Aorta (tissue), 5 donors: ENCODE data around the gene CTF1. TPM values are rescaled to one million over a fixed set of nuclear protein-coding genes. Genes with fewer than 3 reads are reported as not detected.
A peak's percentile ranks its signal among the peaks of the same experiment; 100 is the strongest.

ENCODE experiments used
- ATAC-seq: fragments of 200-7000 bp; cut with Tn5 transposase; one replicate; pipeline ENCODE4 v1.9.1; 2022; ENCODE audit warnings: moderate library complexity; ENCODE audit not compliant: low FRiP score
- DNase-seq, 2 donors: peaks; one replicate each; pipeline ENCODE4 v3.0.0-alpha.2; 2020
- H3K27ac ChIP-seq, 2 donors: one replicate each; pipeline ENCODE4 v1.5.1; 2013; ENCODE audit warnings: low read length in 2 of 2, mild to moderate bottlenecking in 2 of 2, moderate library complexity in 2 of 2, control low read depth in 1 of 2, inconsistent platforms in 1 of 2, low read depth in 1 of 2
- H3K27me3 ChIP-seq, 2 donors: one replicate each; pipeline ENCODE4 v1.6.1; 2013; ENCODE audit warnings: control low read depth in 1 of 2, low read length in 1 of 2, mild to moderate bottlenecking in 1 of 2, moderate library complexity in 1 of 2; ENCODE audit not compliant: insufficient read depth in 2 of 2, control insufficient read depth in 1 of 2
- H3K36me3 ChIP-seq, 2 donors: one replicate each; pipeline ENCODE4 v1.6.1; 2013; ENCODE audit warnings: control low read depth in 1 of 2, low read length in 1 of 2, mild to moderate bottlenecking in 1 of 2; ENCODE audit not compliant: insufficient read depth in 2 of 2, control insufficient read depth in 1 of 2
- H3K4me1 ChIP-seq, 2 donors: one replicate each; pipeline ENCODE4 v1.6.1; 2013; ENCODE audit warnings: low read length in 2 of 2, control low read depth in 1 of 2, mild to moderate bottlenecking in 1 of 2, moderate library complexity in 1 of 2; ENCODE audit not compliant: insufficient read depth in 2 of 2, control insufficient read depth in 1 of 2
- H3K4me3 ChIP-seq, 2 donors: one replicate each; pipeline ENCODE4 v1.5.1; 2013; ENCODE audit warnings: low read length in 2 of 2, control low read depth in 1 of 2, mild to moderate bottlenecking in 1 of 2
- H3K9me3 ChIP-seq: one replicate; pipeline ENCODE4 v1.6.1; 2013; ENCODE audit warnings: mild to moderate bottlenecking, low read length; ENCODE audit not compliant: control insufficient read depth
- WGBS, 2 donors: extraction: QIAGEN DNeasy Blood & Tissue Kit; methylation state at CpG; one replicate each; pipeline ENCODE4 v1.1.7; 2013; 5-methylcytosine and 5-hydroxymethylcytosine counted together
- intact Hi-C, 2 donors: fragments of 100-400 bp; cut with DNase I; formaldehyde crosslinking; loops; one replicate each; pipeline versions ENCODE4 v1.14.2 to v1.15.0; 2022
- microRNA-seq, 2 donors: library from miRNA; unstranded; fragments of <30 nt; microRNA quantifications; one replicate each; pipeline ENCODE4 v1.2.0, GENCODE V29; 2020
- polyA plus RNA-seq, 2 donors: library from polyadenylated mRNA; stranded (reverse); fragments of 200-250 nt; gene quantifications; one replicate each; pipeline ENCODE4 v1.2.3, GENCODE V29; 2013
- total RNA-seq, 2 donors: library from RNA; stranded (reverse); fragmentation: NEBNext Ultra II Directional; extraction: Animal tissue kit (Norgen Biotek cat#: 25700); gene quantifications; one replicate each; pipeline ENCODE4 v1.2.1, GENCODE V29; 2021
- donor health status: healthy with polysubstance abuse.
- donor health status: Bipolar disorder and iron deficiency.
- donor health status: DM: no; HTN: no; CAD: no.
- donor health status: DM: no; HTN: no; CAD: no.
- donor health status: DM: yes; HTN: yes; CAD: no.

CTF1 gene
- total and polyA plus RNA-seq, 4 donors: 6.2 to 7.9 (median 6.8) TPM

DNA sequence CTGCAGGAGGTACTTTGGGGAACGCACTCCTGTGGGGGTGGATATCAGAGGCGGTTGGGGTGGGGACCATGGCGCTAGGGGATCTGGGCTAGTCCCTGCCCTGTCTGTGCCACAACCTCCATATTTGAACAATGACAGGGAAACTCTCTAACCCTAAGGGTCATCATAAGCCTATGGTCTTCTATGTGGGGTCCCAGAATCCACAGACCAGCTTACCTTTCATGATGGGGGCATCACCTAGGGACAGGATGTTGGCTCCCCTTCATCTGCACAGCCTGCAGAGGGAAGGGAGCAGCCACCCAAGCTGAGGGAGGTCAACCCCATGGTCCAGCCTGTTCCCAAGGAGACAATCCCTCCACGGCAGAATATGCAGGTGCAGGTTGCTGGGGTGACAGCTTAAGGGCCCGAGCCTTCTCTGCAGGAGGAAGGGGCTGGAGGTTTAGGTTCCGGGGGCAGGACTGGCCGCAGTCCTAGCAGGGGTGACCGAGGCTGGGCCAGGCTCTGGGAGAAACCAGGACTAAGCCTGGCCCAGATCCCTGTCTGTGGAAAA, 54.2 kb downstream of the CTF1 start:
- no peaks in the 10 kb centered on the region for H3K27me3 ChIP-seq
- no peaks in the 10 kb centered on the region for H3K4me1 ChIP-seq
- ATAC-seq (no peak), DNase-seq (no peak)
- no peak overlapping the region for H3K4me3 ChIP-seq
- H3K9me3 ChIP-seq: no peaks in the 10 kb centered on the region
- H3K27ac ChIP-seq: no peak overlapping the region
- intact Hi-C loops: loop anchor here in 1 of 2 donors (10.0 kb wide), 1 partner anchor 124 kb away; the partner anchor contains the start of genes ZNF646 and ZNF668
- peaks cover 0 to 3% of the 10 kb centered on the region in 2 donors for H3K36me3 ChIP-seq
- 75 to 79% methylated on average over 8 of the region's 8 CpGs for WGBS, 2 donors

DNA sequence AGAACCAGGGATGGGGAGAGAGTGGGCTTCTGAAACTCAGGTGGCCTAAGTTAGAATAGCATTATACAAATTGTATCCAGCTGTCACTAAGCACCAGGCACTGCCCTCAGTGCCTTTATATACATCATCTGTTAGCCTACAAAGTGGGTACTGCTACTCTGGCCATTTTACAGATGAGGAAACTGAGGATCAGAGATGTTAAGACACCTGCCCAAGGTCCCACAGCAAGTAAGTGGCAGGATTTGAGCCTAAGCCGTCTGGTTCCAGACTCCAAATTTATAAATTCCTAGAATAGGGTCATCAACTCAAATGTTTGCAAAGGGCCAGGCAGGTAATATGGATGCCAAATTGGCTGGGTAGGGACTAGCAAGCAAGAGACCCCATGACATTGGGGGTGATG, 54.8 kb downstream of the CTF1 start:
- Histone ChIP-seq H3K9me3 (no peaks in the 10 kb centered on the region), H3K4me3 (no peak overlapping the region), H3K27me3 (no peaks in the 10 kb centered on the region), H3K4me1 (no peaks in the 10 kb centered on the region), H3K36me3 (peaks cover 0 to 3% of the 10 kb centered on the region in 2 donors), H3K27ac (peak overlapping the region in 1 of 2 donors; percentile 34)
- intact Hi-C loops: loop anchor here in 1 of 2 donors (10.0 kb wide), 1 partner anchor 124 kb away; the partner anchor contains the start of genes ZNF646 and ZNF668
- ATAC-seq: no peak
- DNase-seq: no peak
- WGBS, 2 donors: 7 to 10% methylated on average over 1 of the region's 1 CpG

DNA sequence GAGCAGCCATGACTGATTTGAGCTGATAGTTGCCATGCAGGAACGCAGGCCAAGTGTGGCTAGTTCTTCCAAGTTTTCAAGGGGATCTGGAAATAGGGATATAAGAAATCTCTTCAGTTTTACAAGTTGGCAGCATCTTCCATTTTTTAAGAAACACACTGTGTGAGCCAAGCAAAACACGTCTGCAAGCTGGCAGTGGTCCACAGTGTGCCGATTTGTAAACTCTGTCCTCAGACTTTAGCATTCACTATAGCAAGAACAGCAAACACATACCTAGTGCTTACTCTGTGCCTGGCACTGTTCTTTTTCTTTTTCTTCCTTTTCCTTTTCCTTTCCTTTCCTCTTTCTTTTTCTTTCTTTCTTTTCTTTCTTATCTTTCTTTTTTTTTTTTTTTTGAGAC, 55.3 kb downstream of the CTF1 start:
- Histone ChIP-seq H3K36me3 (peaks cover 0 to 2% of the 10 kb centered on the region in 2 donors), H3K4me1 (no peaks in the 10 kb centered on the region), H3K27ac (no peak overlapping the region), H3K4me3 (no peak overlapping the region), H3K9me3 (no peaks in the 10 kb centered on the region), H3K27me3 (no peaks in the 10 kb centered on the region)
- DNase-seq (peak; percentile 88 to 92), ATAC-seq (no peak)
- intact Hi-C loops: loop anchor here in 1 of 2 donors (10.0 kb wide), 1 partner anchor 123 kb away; the partner anchor contains the start of genes ZNF646 and ZNF668
- WGBS, 2 donors: 3 to 4% methylated on average over 3 of the region's 3 CpGs

DNA sequence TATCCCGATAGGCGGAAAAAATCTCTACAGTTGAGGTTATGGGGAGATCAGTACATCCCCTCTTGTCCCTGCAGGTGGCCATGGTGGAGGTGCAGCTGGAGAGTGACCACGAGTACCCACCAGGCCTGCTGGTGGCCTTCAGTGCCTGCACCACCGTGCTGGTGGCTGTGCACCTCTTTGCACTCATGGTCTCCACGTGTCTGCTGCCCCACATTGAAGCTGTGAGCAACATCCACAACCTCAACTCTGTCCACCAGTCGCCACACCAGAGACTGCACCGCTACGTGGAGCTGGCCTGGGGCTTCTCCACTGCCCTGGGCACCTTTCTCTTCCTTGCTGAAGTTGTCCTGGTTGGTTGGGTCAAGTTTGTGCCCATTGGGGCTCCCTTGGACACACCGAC, 56.7 kb downstream of the CTF1 start:
- ATAC-seq (no peak), DNase-seq (no peak)
- Histone ChIP-seq H3K4me3 (no peak overlapping the region), H3K27me3 (no peaks in the 10 kb centered on the region), H3K36me3 (no peaks in the 10 kb centered on the region), H3K27ac (no peak overlapping the region), H3K4me1 (no peaks in the 10 kb centered on the region), H3K9me3 (no peaks in the 10 kb centered on the region)
- intact Hi-C loops: loop anchor here in 1 of 2 donors (10.0 kb wide), 1 partner anchor 122 kb away; the partner anchor contains the start of genes ZNF646 and ZNF668
- WGBS, 2 donors: 78 to 83% methylated on average over 9 of the region's 9 CpGs

Small RNA genes lying within 50 kb of the gene (microRNA-seq; reads per million reads assigned to microRNA genes)
- gene MIR4519 (0 to 3.0 reads per million in 2 donors), gene MIR762 (0 to 0.60 reads per million in 2 donors)

Other genes starting within 250 kb of the CTF1 start
- gene PRR14, start 245.7 kb upstream of the CTF1 start, total RNA-seq: 10 to 100 TPM; 50.5 to 53.4 TPM
- 100 to 1,000 TPM in 1 of 2 donors, 10 to 100 TPM in 1; 28.2 to 217 TPM for gene PRR14, start 245.7 kb upstream of the CTF1 start, polyA plus RNA-seq
- 10 to 100 TPM; 52.7 to 56.0 TPM for gene FBRS, start 238.2 kb upstream of the CTF1 start, total RNA-seq
- 10 to 100 TPM; 15.3 to 47.2 TPM for gene FBRS, start 238.2 kb upstream of the CTF1 start, polyA plus RNA-seq
- 10 to 100 TPM; 55.0 to 66.2 TPM for gene SRCAP, start 197.4 kb upstream of the CTF1 start, total RNA-seq
- 10 to 100 TPM in 1 of 2 donors, 1 to 10 TPM in 1; 7.1 to 14.8 TPM for gene SRCAP, start 197.4 kb upstream of the CTF1 start, polyA plus RNA-seq
- gene PHKG2, start 148.2 kb upstream of the CTF1 start, total RNA-seq: 10 to 100 TPM; 15.8 to 20.8 TPM
- gene PHKG2, start 148.2 kb upstream of the CTF1 start, polyA plus RNA-seq: 10 to 100 TPM; 12.3 to 36.0 TPM
- 1 to 10 TPM in 1 of 2 donors, under 1 TPM in 1; 0.52 to 2.7 TPM for gene CFAP119, start 134.6 kb upstream of the CTF1 start, total RNA-seq
- gene CFAP119, start 134.6 kb upstream of the CTF1 start, polyA plus RNA-seq: 1 to 10 TPM in 1 of 2 donors, under 1 TPM in 1; 0.88 to 9.8 TPM
- 10 to 100 TPM; 73.9 to 90.2 TPM for gene RNF40, start 134.3 kb upstream of the CTF1 start, total RNA-seq
- gene RNF40, start 134.3 kb upstream of the CTF1 start, polyA plus RNA-seq: 10 to 100 TPM; 22.7 to 59.5 TPM
- 10 to 100 TPM; 11.8 to 13.4 TPM for gene ZNF629, start 109.4 kb upstream of the CTF1 start, total RNA-seq
- 1 to 10 TPM; 2.1 to 6.7 TPM for gene ZNF629, start 109.4 kb upstream of the CTF1 start, polyA plus RNA-seq
- gene BCL7C, start 2.5 kb upstream of the CTF1 start, total RNA-seq: 10 to 100 TPM; 30.2 to 33.9 TPM
- gene BCL7C, start 2.5 kb upstream of the CTF1 start, polyA plus RNA-seq: 10 to 100 TPM; 54.8 to 60.7 TPM
- gene FBXL19, start 27.0 kb downstream of the CTF1 start, total RNA-seq: 10 to 100 TPM; 14.7 to 22.7 TPM
- 10 to 100 TPM in 1 of 2 donors, 1 to 10 TPM in 1; 4.3 to 11.6 TPM for gene FBXL19, start 27.0 kb downstream of the CTF1 start, polyA plus RNA-seq
- gene ORAI3, start 52.5 kb downstream of the CTF1 start, total RNA-seq: 10 to 100 TPM; 11.8 to 21.7 TPM
- gene ORAI3, start 52.5 kb downstream of the CTF1 start, polyA plus RNA-seq: 10 to 100 TPM in 1 of 2 donors, 1 to 10 TPM in 1; 9.1 to 20.8 TPM
- 10 to 100 TPM; 16.4 to 19.7 TPM for gene SETD1A, start 61.1 kb downstream of the CTF1 start, total RNA-seq
- gene SETD1A, start 61.1 kb downstream of the CTF1 start, polyA plus RNA-seq: 1 to 10 TPM; 4.4 to 9.7 TPM
- gene HSD3B7, start 88.6 kb downstream of the CTF1 start, total RNA-seq: 10 to 100 TPM; 13.6 to 31.3 TPM
- gene HSD3B7, start 88.6 kb downstream of the CTF1 start, polyA plus RNA-seq: 10 to 100 TPM in 1 of 2 donors, 1 to 10 TPM in 1; 8.6 to 10.4 TPM
- gene STX1B, start 114.0 kb downstream of the CTF1 start, total RNA-seq: under 1 TPM; 0.84 to 0.93 TPM
- 1 to 10 TPM in 1 of 2 donors, under 1 TPM in 1; 0.13 to 2.2 TPM for gene STX1B, start 114.0 kb downstream of the CTF1 start, polyA plus RNA-seq
- gene STX4, start 136.9 kb downstream of the CTF1 start, total RNA-seq: 10 to 100 TPM; 73.5 to 88.6 TPM
- gene STX4, start 136.9 kb downstream of the CTF1 start, polyA plus RNA-seq: 100 to 1,000 TPM in 1 of 2 donors, 10 to 100 TPM in 1; 52.8 to 121 TPM
- gene ZNF668, start 177.6 kb downstream of the CTF1 start, total RNA-seq: 10 to 100 TPM in 1 of 2 donors, 1 to 10 TPM in 1; 7.4 to 10.3 TPM
- 1 to 10 TPM; 6.0 to 6.6 TPM for gene ZNF668, start 177.6 kb downstream of the CTF1 start, polyA plus RNA-seq
- gene ZNF646, start 177.8 kb downstream of the CTF1 start, total RNA-seq: 10 to 100 TPM; 12.6 to 15.0 TPM
- 1 to 10 TPM; 1.6 to 4.7 TPM for gene ZNF646, start 177.8 kb downstream of the CTF1 start, polyA plus RNA-seq
- 1 to 10 TPM; 2.4 to 6.0 TPM for gene PRSS53, start 192.3 kb downstream of the CTF1 start, total RNA-seq
- gene PRSS53, start 192.3 kb downstream of the CTF1 start, polyA plus RNA-seq: 10 to 100 TPM in 1 of 2 donors, 1 to 10 TPM in 1; 3.6 to 12.9 TPM
- 100 to 1,000 TPM in 1 of 2 donors, 10 to 100 TPM in 1; 75.7 to 109 TPM for gene VKORC1, start 198.2 kb downstream of the CTF1 start, total RNA-seq
- gene VKORC1, start 198.2 kb downstream of the CTF1 start, polyA plus RNA-seq: 100 to 1,000 TPM; 143 to 206 TPM
- 10 to 100 TPM; 28.6 to 37.2 TPM for gene BCKDK, start 211.8 kb downstream of the CTF1 start, total RNA-seq
- 10 to 100 TPM; 16.7 to 32.0 TPM for gene BCKDK, start 211.8 kb downstream of the CTF1 start, polyA plus RNA-seq
- 10 to 100 TPM; 51.6 to 61.1 TPM for gene KAT8, start 221.1 kb downstream of the CTF1 start, total RNA-seq
- 10 to 100 TPM; 24.3 to 65.7 TPM for gene KAT8, start 221.1 kb downstream of the CTF1 start, polyA plus RNA-seq
- gene PRSS8, start 239.1 kb downstream of the CTF1 start, total RNA-seq: not detected
- 10 to 100 TPM in 1 of 2 donors, under 1 TPM in 1; 0.77 to 11.9 TPM for gene PRSS8, start 239.1 kb downstream of the CTF1 start, polyA plus RNA-seq